ENCODE results near the gene TNRC6B. TPM values are rescaled to one million over a fixed set of nuclear protein-coding genes. Genes with fewer than 3 reads are reported as not detected.
A peak's percentile ranks its signal among the peaks of the same experiment; 100 is the strongest.

Gene TNRC6B
- total and polyA plus RNA-seq, 8 donors = 13.7 to 40.7 (median 15.7) TPM

GRCh38 chr22:40326905-40327735, 149.4 kb downstream of the TNRC6B start:
- peaks cover 0 to 45% of the 10 kb centered on the region in 2 donors for H3K36me3 ChIP-seq
- H3K27me3 ChIP-seq = no peaks in the 10 kb centered on the region
- no peaks in the 10 kb centered on the region for H3K9me3 ChIP-seq
- H3K4me3 ChIP-seq = no peak overlapping the region
- no peaks in the 10 kb centered on the region for H3K4me1 ChIP-seq
- DNase-seq (peak in 1 of 4 donors; percentile 45), ATAC-seq (no peak)
- TF ChIP-seq CTCF (IDR thresholded peaks at IDR 0.05) = no peak
- intact Hi-C loops (cut with DNase I) = no loop called here
- peak overlapping the region in 1 of 2 donors; percentile 26 for H3K27ac ChIP-seq

GRCh38 chr22:40328546-40329456, 151.1 kb downstream of the TNRC6B start:
- peaks cover 0 to 38% of the 10 kb centered on the region in 2 donors for H3K36me3 ChIP-seq
- intact Hi-C loops (cut with DNase I) = no loop called here
- ATAC-seq = no peak
- H3K27me3 ChIP-seq = no peaks in the 10 kb centered on the region
- no peak overlapping the region for H3K4me3 ChIP-seq
- no peaks in the 10 kb centered on the region for H3K4me1 ChIP-seq
- H3K27ac ChIP-seq = no peak overlapping the region
- no peak for DNase-seq
- no peaks in the 10 kb centered on the region for H3K9me3 ChIP-seq
- TF ChIP-seq CTCF (IDR thresholded peaks at IDR 0.05) = no peak

DNA sequence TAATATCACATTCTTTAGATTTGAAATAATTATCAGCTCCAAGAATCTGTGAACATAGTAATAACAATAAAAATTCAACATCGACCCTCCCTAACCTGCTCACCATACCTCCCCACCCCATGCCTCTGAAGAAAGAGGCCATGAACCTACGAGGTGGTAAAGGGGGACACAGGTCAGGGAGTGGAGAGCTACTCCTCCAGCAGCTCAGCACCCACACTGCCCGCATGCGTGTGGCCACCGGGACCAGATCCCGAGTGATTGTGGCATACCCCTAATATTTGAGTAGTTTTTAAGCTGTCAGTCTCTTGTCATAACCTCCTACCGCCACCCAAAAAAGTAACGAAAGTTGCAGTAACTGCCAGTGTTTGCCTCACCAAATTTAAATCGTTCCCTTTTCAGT, 151.7 kb downstream of the TNRC6B start:
- TF ChIP-seq CTCF (IDR thresholded peaks at IDR 0.05) = no peak
- peaks cover 0 to 32% of the 10 kb centered on the region in 2 donors for H3K36me3 ChIP-seq
- DNase-seq (no peak), ATAC-seq (no peak)
- peaks cover 0 to 1% of the 10 kb centered on the region in 2 donors for H3K4me1 ChIP-seq
- H3K9me3 ChIP-seq = no peaks in the 10 kb centered on the region
- no peaks in the 10 kb centered on the region for H3K27me3 ChIP-seq
- H3K4me3 ChIP-seq = no peak overlapping the region
- intact Hi-C loops (cut with DNase I) = no loop called here
- H3K27ac ChIP-seq = no peak overlapping the region

DNA sequence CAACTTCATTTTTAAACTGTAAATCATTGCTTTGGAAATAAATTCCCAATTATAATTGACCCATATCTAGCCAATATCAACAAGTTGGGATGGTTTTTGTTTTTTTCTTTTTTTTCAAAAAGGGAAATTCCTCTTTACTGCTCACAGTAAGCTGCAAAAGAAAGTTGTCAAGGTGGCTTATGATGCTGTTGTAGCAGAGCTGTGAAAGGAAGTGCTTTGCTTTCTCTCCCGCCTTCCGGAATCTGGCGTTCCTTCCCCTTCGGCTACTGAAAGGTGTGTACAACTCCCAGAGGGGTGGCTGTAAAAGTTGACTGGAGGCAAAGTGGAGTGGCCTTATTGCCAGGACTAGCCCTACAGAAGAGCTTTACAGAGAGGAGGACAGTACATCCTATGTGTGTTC, 152.4 kb downstream of the TNRC6B start:
- peaks cover 0 to 26% of the 10 kb centered on the region in 2 donors for H3K36me3 ChIP-seq
- TF ChIP-seq CTCF (IDR thresholded peaks at IDR 0.05) = no peak
- no peaks in the 10 kb centered on the region for H3K9me3 ChIP-seq
- H3K4me1 ChIP-seq = peaks cover 0 to 7% of the 10 kb centered on the region in 2 donors
- H3K27me3 ChIP-seq = no peaks in the 10 kb centered on the region
- ATAC-seq (no peak), DNase-seq (no peak)
- no peak overlapping the region for H3K27ac ChIP-seq
- intact Hi-C loops (cut with DNase I) = loop anchor here in 1 of 2 donors (10.0 kb wide), 1 partner anchor 285 kb away; no protein-coding TSS in a partner anchor
- no peak overlapping the region for H3K4me3 ChIP-seq

GRCh38 chr22:40330615-40331014, 152.9 kb downstream of the TNRC6B start:
- Histone ChIP-seq H3K9me3 (no peaks in the 10 kb centered on the region), H3K4me3 (no peak overlapping the region), H3K36me3 (peaks cover 0 to 21% of the 10 kb centered on the region in 2 donors), H3K27me3 (no peaks in the 10 kb centered on the region), H3K27ac (no peak overlapping the region), H3K4me1 (peaks cover 0 to 10% of the 10 kb centered on the region in 2 donors)
- intact Hi-C loops (cut with DNase I) = loop anchor here in 1 of 2 donors (10.0 kb wide), 1 partner anchor 286 kb away; no protein-coding TSS in a partner anchor
- DNase-seq = no peak
- no peak for TF ChIP-seq CTCF (IDR thresholded peaks at IDR 0.05)
- no peak for ATAC-seq
